GM12878 (cell line): ENCODE measurements around the gene XRN2.

Experiments used
- CBFB ChIP-seq: IDR thresholded peaks from 2 replicates; pipeline ENCODE4 v1.6.1; 2016; ENCODE audit warnings: antibody characterized with exemption, low read depth
- CBX3 ChIP-seq: fragments of 200-600 bp; sonication (generic); IDR thresholded peaks from 2 replicates; pipeline ENCODE4 v1.6.1; 2016; ENCODE audit warnings: low read depth, borderline replicate concordance
- EZH2 ChIP-seq: IDR thresholded peaks from 2 replicates; pipeline ENCODE4 v1.6.1; 2012; ENCODE audit warnings: low read depth, mild to moderate bottlenecking, control low read depth, inconsistent platforms, low read length, borderline replicate concordance; ENCODE audit not compliant: control insufficient read depth
- JUND ChIP-seq: IDR thresholded peaks from 2 replicates; pipeline ENCODE4 v1.6.1; 2012; ENCODE audit warnings: low read depth, mild to moderate bottlenecking, low read length, improper control_type of control experiment, moderate library complexity
- MTA3 ChIP-seq: IDR thresholded peaks from 2 replicates; pipeline ENCODE4 v1.6.1; 2012; ENCODE audit warnings: low read length, inconsistent platforms, borderline replicate concordance
- MXI1 ChIP-seq: fragments of 150-350 bp; IDR thresholded peaks from 2 replicates; pipeline ENCODE4 v1.6.1; 2011; ENCODE audit warnings: low read depth, mild to moderate bottlenecking, inconsistent platforms, low read length, improper control_type of control experiment
- POLR2A ChIP-seq: IDR thresholded peaks from 2 replicates; pipeline ENCODE4 v1.6.1; 2011; ENCODE audit warnings: low read depth, mild to moderate bottlenecking, low read length
- POLR2AphosphoS2 ChIP-seq: IDR thresholded peaks from 2 replicates; pipeline ENCODE4 v1.6.1; 2011; ENCODE audit warnings: low read depth, mild to moderate bottlenecking, low read length, improper control_type of control experiment, moderate library complexity
- POLR2AphosphoS5 ChIP-seq: IDR thresholded peaks from 2 replicates; pipeline ENCODE4 v1.6.1; 2011; ENCODE audit warnings: mild to moderate bottlenecking, low read length, inconsistent platforms
- SIN3A ChIP-seq: IDR thresholded peaks from 2 replicates; pipeline ENCODE4 v1.6.1; 2012; ENCODE audit warnings: low read depth, low read length, improper control_type of control experiment
- ZNF24 ChIP-seq: fragments of 450-650 bp; IDR thresholded peaks from 2 replicates; pipeline ENCODE4 v1.6.1; 2017; ENCODE audit warnings: antibody characterized with exemption, mild to moderate bottlenecking
- ZZZ3 ChIP-seq: IDR thresholded peaks from 2 replicates; pipeline ENCODE4 v1.6.1; 2011; ENCODE audit warnings: low read depth; ENCODE audit not compliant: control insufficient read depth, insufficient read length
- TF ChIP-seq, protein P1 (sequence below), 3 experiments: IDR thresholded peaks in 2 of 3; conservative IDR thresholded peaks in 1 of 3; 2 replicates each; pipeline ENCODE4 v1.5.1; 2011; ENCODE audit warnings: low read depth in 3 of 3, low read length in 3 of 3, mild to moderate bottlenecking in 3 of 3, control low read depth in 2 of 3, moderate library complexity in 2 of 3, inconsistent platforms in 1 of 3, mixed read lengths in 1 of 3; ENCODE audit not compliant: control insufficient read depth in 2 of 3, insufficient read depth in 1 of 3; ENCODE audit errors: extremely low read depth in 1 of 3

DNA sequence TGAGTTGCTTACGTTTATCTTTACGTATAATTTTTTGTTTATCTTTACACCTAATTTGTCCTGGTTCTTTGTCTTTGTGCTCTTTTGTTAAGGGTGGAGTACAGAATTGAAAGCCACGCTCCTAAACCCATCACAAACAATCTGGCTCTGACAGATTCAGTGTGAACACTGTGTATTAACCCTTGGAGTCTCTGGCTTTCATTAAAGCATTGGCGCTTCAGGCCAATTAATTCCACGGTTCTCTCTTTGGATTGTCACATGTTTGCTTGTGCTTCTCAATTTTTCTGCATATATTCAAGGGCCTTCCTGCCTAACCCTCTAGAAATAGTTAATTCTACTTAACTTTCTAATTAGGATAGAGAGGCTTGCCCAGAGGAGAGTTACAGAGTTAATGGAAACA, 55.6 kb downstream of the XRN2 start:
- TF ChIP-seq, protein P1, sequence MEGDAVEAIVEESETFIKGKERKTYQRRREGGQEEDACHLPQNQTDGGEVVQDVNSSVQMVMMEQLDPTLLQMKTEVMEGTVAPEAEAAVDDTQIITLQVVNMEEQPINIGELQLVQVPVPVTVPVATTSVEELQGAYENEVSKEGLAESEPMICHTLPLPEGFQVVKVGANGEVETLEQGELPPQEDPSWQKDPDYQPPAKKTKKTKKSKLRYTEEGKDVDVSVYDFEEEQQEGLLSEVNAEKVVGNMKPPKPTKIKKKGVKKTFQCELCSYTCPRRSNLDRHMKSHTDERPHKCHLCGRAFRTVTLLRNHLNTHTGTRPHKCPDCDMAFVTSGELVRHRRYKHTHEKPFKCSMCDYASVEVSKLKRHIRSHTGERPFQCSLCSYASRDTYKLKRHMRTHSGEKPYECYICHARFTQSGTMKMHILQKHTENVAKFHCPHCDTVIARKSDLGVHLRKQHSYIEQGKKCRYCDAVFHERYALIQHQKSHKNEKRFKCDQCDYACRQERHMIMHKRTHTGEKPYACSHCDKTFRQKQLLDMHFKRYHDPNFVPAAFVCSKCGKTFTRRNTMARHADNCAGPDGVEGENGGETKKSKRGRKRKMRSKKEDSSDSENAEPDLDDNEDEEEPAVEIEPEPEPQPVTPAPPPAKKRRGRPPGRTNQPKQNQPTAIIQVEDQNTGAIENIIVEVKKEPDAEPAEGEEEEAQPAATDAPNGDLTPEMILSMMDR (IDR thresholded peaks at IDR 0.05 in 2 of 3, conservative IDR thresholded peaks at IDR 0.05 in 1 of 3; ENCODE audit: control insufficient read depth in 2 of 3, extremely low read depth in 1 of 3, insufficient read depth in 1 of 3, low read depth in 3 of 3, low read length in 3 of 3): no peak
- no peak for TF ChIP-seq POLR2AphosphoS2
- no peak for TF ChIP-seq MTA3
- no peak for TF ChIP-seq EZH2
- TF ChIP-seq MXI1: no peak
- TF ChIP-seq ZNF24: no peak
- TF ChIP-seq CBX3: no peak
- TF ChIP-seq POLR2A: no peak
- TF ChIP-seq SIN3A: no peak
- TF ChIP-seq JUND: no peak
- TF ChIP-seq POLR2AphosphoS5: no peak
- TF ChIP-seq CBFB: no peak
- no peak for TF ChIP-seq ZZZ3
